Fibroblast of villous mesenchyme (primary cell): Measurements from ENCODE around the gene PSMD14. TPM values are rescaled to one million over a fixed set of nuclear protein-coding genes. Genes with fewer than 3 reads are reported as not detected.
A peak's percentile ranks its signal among the peaks of the same experiment; 100 is the strongest.

Experiments used
- DNase-seq: peaks from one replicate; pipeline ENCODE4 v3.0.0-alpha.2; 2010; ENCODE audit warnings: low read depth
- H3K4me3 ChIP-seq: 2 replicates; pipeline ENCODE4 v1.5.1; 2011; ENCODE audit warnings: low read depth, mild to moderate bottlenecking, low read length
- small RNA-seq: library from RNA; depleted of rRNA; stranded (forward); fragments of <200 nt; gene quantifications from one replicate; pipeline ENCODE3, GENCODE V24; 2012
- total RNA-seq: library from RNA; depleted of rRNA; stranded (reverse); fragments of >200 nt; gene quantifications from 2 replicates; pipeline ENCODE4 v1.2.3, GENCODE V29; 2012
- TF ChIP-seq, protein P1 (sequence below): IDR thresholded peaks from 2 replicates; pipeline ENCODE4 v1.5.1; 2012; ENCODE audit warnings: low read depth, mild to moderate bottlenecking, low read length; ENCODE audit not compliant: insufficient read depth

Gene PSMD14
- total RNA-seq, 1 donor, result 121 TPM

- TF ChIP-seq, protein P1, sequence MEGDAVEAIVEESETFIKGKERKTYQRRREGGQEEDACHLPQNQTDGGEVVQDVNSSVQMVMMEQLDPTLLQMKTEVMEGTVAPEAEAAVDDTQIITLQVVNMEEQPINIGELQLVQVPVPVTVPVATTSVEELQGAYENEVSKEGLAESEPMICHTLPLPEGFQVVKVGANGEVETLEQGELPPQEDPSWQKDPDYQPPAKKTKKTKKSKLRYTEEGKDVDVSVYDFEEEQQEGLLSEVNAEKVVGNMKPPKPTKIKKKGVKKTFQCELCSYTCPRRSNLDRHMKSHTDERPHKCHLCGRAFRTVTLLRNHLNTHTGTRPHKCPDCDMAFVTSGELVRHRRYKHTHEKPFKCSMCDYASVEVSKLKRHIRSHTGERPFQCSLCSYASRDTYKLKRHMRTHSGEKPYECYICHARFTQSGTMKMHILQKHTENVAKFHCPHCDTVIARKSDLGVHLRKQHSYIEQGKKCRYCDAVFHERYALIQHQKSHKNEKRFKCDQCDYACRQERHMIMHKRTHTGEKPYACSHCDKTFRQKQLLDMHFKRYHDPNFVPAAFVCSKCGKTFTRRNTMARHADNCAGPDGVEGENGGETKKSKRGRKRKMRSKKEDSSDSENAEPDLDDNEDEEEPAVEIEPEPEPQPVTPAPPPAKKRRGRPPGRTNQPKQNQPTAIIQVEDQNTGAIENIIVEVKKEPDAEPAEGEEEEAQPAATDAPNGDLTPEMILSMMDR, result no peak
- H3K4me3 ChIP-seq, result no peak overlapping the region
- DNase-seq, result no peak
Observed at GRCh38 chr2:161432107-161432506, 123.9 kb downstream of the PSMD14 start.

DNA sequence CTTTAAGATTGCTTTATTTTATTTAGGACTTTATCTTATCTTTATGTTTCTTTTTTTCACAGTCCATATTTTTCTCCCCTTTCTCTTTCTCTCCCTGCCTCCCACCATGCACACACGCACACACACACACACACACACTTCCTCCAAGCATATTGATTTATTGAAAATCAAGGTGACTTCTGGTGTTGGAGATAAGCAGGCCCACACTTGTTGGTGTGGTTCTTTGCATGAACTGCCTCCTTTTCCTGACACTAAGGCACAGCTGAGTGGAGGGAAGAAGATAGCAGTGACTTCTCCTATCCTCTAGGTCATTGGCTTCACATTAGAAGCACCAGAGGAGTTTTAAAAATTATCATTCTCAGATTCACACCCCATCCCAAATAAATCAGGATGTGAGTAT lies 125.9 kb downstream of the PSMD14 start:
- DNase-seq, result no peak
- no peak overlapping the region for H3K4me3 ChIP-seq
- TF ChIP-seq, protein P1, result no peak

GRCh38 chr2:161436411-161436810 lies 128.2 kb downstream of the PSMD14 start:
- TF ChIP-seq, protein P1, result no peak
- H3K4me3 ChIP-seq, result no peak overlapping the region
- peak; percentile 53 for DNase-seq

DNA sequence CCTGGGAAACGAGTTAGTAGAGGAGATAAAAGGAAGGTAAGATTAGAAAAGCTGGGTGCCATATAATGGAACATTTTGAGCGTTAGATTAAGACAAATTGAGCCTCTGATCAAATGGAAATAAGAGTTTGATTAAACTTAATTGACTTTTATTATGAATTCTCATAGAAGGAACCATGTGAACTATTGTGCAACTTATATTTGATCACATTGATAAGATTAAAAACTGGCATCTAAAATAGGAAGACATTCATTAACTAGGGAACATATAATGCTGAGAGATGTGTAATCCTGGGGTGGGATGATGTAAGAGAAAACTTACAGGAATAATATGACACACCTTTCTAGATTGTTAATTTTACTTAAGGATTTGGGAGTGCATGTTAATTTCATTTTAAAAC lies 130.4 kb downstream of the PSMD14 start:
- no peak for DNase-seq
- TF ChIP-seq, protein P1, result no peak
- H3K4me3 ChIP-seq, result no peak overlapping the region

DNA sequence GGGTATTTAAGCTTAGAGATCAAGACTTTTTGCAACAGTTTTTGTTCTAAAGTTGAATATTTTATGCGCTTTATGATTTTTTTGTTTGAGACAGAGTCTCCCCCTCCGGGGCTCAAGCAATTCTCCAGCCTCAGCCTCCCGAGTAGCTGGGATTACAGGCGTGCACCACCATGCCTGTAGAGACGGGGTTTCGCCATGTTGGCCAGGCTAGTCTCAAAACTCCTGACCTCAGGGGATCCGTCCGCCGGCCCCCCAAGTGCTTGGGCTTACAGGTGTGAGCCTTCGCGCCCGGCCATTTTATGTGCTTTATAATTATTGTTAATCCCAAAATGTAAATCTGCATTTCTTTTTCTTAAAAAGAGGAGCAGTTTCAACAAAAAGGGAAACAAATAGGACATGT lies 136.9 kb downstream of the PSMD14 start:
- TF ChIP-seq, protein P1, result no peak
- H3K4me3 ChIP-seq, result no peak overlapping the region
- no peak for DNase-seq

DNA sequence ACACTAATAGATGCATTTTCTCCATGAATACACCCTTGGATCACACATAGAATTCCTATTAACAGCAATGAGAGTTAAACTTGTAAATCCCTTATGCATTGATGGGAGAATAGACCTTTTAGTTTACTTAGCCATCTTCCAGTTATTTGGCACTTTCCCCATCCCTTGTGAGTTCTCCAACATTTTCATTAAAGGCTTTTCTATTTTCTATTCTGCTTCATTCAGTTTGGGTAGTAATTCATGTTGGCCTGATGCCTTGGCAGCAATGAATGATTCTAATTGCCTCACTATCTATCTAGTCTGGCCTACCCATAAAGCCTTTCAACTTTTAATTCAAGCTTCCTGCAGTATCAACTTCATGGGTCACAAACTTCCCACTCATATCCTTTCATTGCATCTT lies 140.2 kb downstream of the PSMD14 start:
- no peak for DNase-seq
- TF ChIP-seq, protein P1, result no peak
- H3K4me3 ChIP-seq, result no peak overlapping the region

Small RNAs within 50 kb of the gene (small RNA-seq; reads per million reads assigned to genes)
- not detected for gene RNA5SP108

Other genes starting within 250 kb of the PSMD14 start
- gene TANK, start 148.0 kb upstream of the PSMD14 start, total RNA-seq, result 87.3 and 100 TPM in 2 replicates
- gene TBR1, start 107.9 kb downstream of the PSMD14 start, total RNA-seq, result under 0.01 TPM in 1 of 2 replicates, not detected in the other